K562 (cell line): ENCODE data around the gene G6PD. TPM values are rescaled to one million over a fixed set of nuclear protein-coding genes. Genes with fewer than 3 reads are reported as not detected.
"Not testable (repeated sequence)": the region's sequence is repeated elsewhere in the genome, so short reads cannot be mapped to it uniquely, and the experiment has no call there.

Source experiments
- ATAC-seq: fragments of 200-7000 bp; cut with Tn5 transposase; 3 replicates; pipeline ENCODE4 v1.9.1; 2020; ENCODE audit warnings: moderate library complexity
- BruUV-seq: library from RNA; stranded (reverse); fragments of 400-500 nt; replicated peaks from 2 replicates; lab custom pipeline; 2021; lab: Mats Ljungman, UMichigan
- CTCF ChIA-PET: fragments of 300-600 bp; formaldehyde crosslinking; extraction: SDS; loops from one replicate; lab custom pipeline; 2021; ENCODE audit warnings: low intra/inter-chr PET ratio; lab: Yijun Ruan, JAX
- POLR2A ChIA-PET: fragments of 300-600, 350-650 bp; sonication (Branson Sonifier 250); formaldehyde crosslinking; extraction: SDS; loops from one replicate; lab custom pipeline; 2021; ENCODE audit warnings: antibody characterized with exemption, inconsistent platforms; lab: Yijun Ruan, JAX
- DNase-seq, 4 experiments: peaks; one replicate each; pipeline versions ENCODE4 v3.0.0 to v3.0.0-alpha.2; 2011 to 2018; ENCODE audit warnings: low spot score in 3 of 4, mixed read lengths in 3 of 4; ENCODE audit errors: extremely low read depth in 1 of 4
- FAIRE-seq: peaks from 2 replicates; lab custom pipeline; 2011; peaks lifted over from hg19 to GRCh38; lab: Jason Lieb, UNC
- H2AFZ ChIP-seq: 2 replicates; pipeline ENCODE4 v1.6.0; 2011; ENCODE audit warnings: low read depth, low read length, control low read depth, inconsistent platforms
- H3K27ac ChIP-seq: fragments of 200-600 bp; 3 replicates; pipeline ENCODE4 v1.8.0; 2011; ENCODE audit warnings: low read depth, mild to moderate bottlenecking, control low read depth, inconsistent platforms, low read length, moderate library complexity, mixed read lengths; ENCODE audit errors: extremely low read depth
- H3K27me3 ChIP-seq, 2 experiments: fragments of 300-600 bp in 1 of 2; 2 replicates in 1 of 2; 3 replicates in 1 of 2; pipeline versions ENCODE4 v1.6.0 to v1.8.0; 2011; ENCODE audit warnings: inconsistent platforms in 2 of 2, low read length in 2 of 2, mild to moderate bottlenecking in 1 of 2, mixed read lengths in 1 of 2, moderate library complexity in 1 of 2; ENCODE audit not compliant: control insufficient read depth in 2 of 2, insufficient read depth in 2 of 2
- H3K36me3 ChIP-seq: fragments of 300-600 bp; 3 replicates; pipeline ENCODE4 v1.8.0; 2011; ENCODE audit warnings: mild to moderate bottlenecking, low read length, inconsistent platforms; ENCODE audit not compliant: control insufficient read depth, insufficient read depth
- H3K4me1 ChIP-seq, 2 experiments: fragments of 200-600 bp in 1 of 2; replicated peaks in 1 of 2; 2 replicates in 1 of 2; 3 replicates in 1 of 2; pipeline versions ENCODE4 v1.5.1 to v1.8.0; 2011; ENCODE audit warnings: inconsistent platforms in 2 of 2, low read length in 2 of 2, mild to moderate bottlenecking in 1 of 2, mixed read lengths in 1 of 2, moderate library complexity in 1 of 2; ENCODE audit not compliant: control insufficient read depth in 2 of 2, insufficient read depth in 2 of 2
- H3K4me2 ChIP-seq: 2 replicates; pipeline ENCODE4 v1.6.1; 2011; ENCODE audit warnings: low read length, control low read depth, inconsistent platforms, mixed read lengths; ENCODE audit not compliant: insufficient read depth
- H3K4me3 ChIP-seq: fragments of 200-600 bp; sonication (generic), shearing (Covaris generic); 2 replicates; pipeline ENCODE4 v1.5.1; 2016; ENCODE audit warnings: control low read depth, inconsistent platforms
- H3K79me2 ChIP-seq: fragments of 200-600 bp; 3 replicates; pipeline ENCODE4 v1.8.0; 2011; ENCODE audit warnings: low read length, inconsistent platforms; ENCODE audit not compliant: control insufficient read depth, insufficient read depth
- H3K9ac ChIP-seq, 2 experiments: 2 replicates each; pipeline versions ENCODE4 v1.6.0 to v1.6.1; 2011; ENCODE audit warnings: low read depth in 2 of 2, low read length in 2 of 2, control low read depth in 1 of 2, inconsistent platforms in 1 of 2, mild to moderate bottlenecking in 1 of 2, mixed read lengths in 1 of 2; ENCODE audit not compliant: insufficient read depth in 1 of 2
- H3K9me1 ChIP-seq: one replicate; pipeline ENCODE4 v1.6.0; 2011; ENCODE audit warnings: inconsistent platforms, mild to moderate bottlenecking, low read length, moderate library complexity; ENCODE audit not compliant: control insufficient read depth, insufficient read depth
- H3K9me3 ChIP-seq: replicated peaks from 2 replicates; pipeline ENCODE4 v1.5.1; 2011; ENCODE audit warnings: low read depth, low read length, inconsistent platforms; ENCODE audit not compliant: control insufficient read depth, insufficient read depth
- H4K20me1 ChIP-seq: replicated peaks from 2 replicates; pipeline ENCODE4 v1.6.1; 2011; ENCODE audit warnings: low read length, inconsistent platforms, mixed read lengths; ENCODE audit not compliant: control insufficient read depth, insufficient read depth
- POLR2G ChIP-seq: fragments of 200-400 bp; formaldehyde crosslinking; IDR thresholded peaks from 2 replicates; pipeline ENCODE4 v1.6.1; 2017; ENCODE audit warnings: low read depth, mild to moderate bottlenecking, antibody characterized with exemption, low read length, moderate library complexity
- WGBS: fragments of 100-300 bp; shearing (Covaris generic); methylation state at CpG from one replicate; pipeline ENCODE4 v1.1.6; 2016; ENCODE audit warnings: low coverage, mixed read lengths; ENCODE audit not compliant: insufficient coverage; ENCODE audit errors: missing lambda C conversion rate; 5-methylcytosine and 5-hydroxymethylcytosine counted together
- in situ Hi-C: fragments of 300-500 bp; cut with MboI; formaldehyde crosslinking; loops from 4 replicates; pipeline ENCODE4 v1.15.0; 2018; ENCODE audit warnings: inconsistent platforms, mixed read lengths
- intact Hi-C: fragments of 100-400 bp; cut with micrococcal nuclease; formaldehyde crosslinking; loops from 2 replicates; pipeline ENCODE4 v1.14.2; 2022
- polyA plus RNA-seq, 8 experiments: library from polyadenylated mRNA; depleted of rRNA in 4 of 8; stranded (reverse) in 5 of 8; unstranded in 3 of 8; fragments of >200 nt; fragmentation: Nextera tagmentation in 2 of 8; fragmentation: Illumina TruSeq in 1 of 8; extraction: Ambion mirVana in 2 of 8; extraction: Trizol in 1 of 8; gene quantifications; 2 replicates each; pipeline versions ENCODE4 v1.2.1 to v1.2.3, GENCODE V29; 2011 to 2014; ENCODE audit warnings: inconsistent platforms in 1 of 8, missing spikeins in 1 of 8
- total RNA-seq, 7 experiments: library from RNA; depleted of rRNA in 6 of 7; stranded (reverse); fragments of >200 nt in 6 of 7; fragmentation: Illumina TruSeq in 2 of 7; extraction: Trizol in 2 of 7; gene quantifications; 2 replicates each; pipeline versions ENCODE4 v1.2.1 to v1.2.3, GENCODE V29; 2011 to 2021; ENCODE audit warnings: low replicate concordance in 1 of 7

The G6PD gene
- total and polyA plus RNA-seq, 9 of the 15 experiments (the other 6 are each of a cell fraction or from before 2014, with no cell fraction given) = 2.9 to 222 (median 66.4) TPM

DNA sequence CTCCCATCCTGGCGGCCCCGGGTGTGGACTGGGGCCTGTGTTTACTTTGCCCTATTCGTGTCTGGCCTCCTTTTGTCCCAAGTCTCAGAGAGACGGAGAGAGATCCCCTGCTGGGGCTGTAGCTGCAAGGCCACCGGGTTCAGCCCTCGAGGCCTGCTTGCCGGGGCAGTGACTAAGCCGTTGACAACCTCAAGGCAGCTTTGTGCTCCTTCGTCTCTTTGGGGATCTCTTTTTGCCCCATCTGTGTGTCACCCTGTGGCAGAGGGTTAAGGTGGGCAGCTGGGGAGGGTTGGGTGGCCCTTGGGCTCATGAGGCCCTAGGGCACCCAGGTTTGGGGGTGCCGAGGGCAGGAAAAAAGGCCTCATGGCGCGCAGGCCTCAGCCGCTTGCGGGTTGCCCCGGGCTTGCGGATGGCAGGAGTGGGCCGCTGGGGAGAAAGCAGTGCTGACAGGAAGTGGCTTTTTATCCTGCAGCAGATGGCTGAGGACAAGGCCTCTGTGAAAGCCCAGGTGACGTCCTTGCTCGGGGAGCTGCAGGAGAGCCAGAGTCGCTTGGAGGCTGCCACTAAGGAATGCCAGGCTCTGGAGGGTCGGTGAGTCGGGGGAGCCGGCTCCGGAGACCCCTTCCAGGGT is 11.5 kb upstream of the G6PD start:
- FAIRE-seq, ATAC-seq, H4K20me1 ChIP-seq, H3K27me3 ChIP-seq, intact Hi-C loops, H3K9me3 ChIP-seq, H3K4me2 ChIP-seq, H3K9me1 ChIP-seq, DNase-seq, H3K4me1 ChIP-seq, H3K4me3 ChIP-seq, H3K9ac ChIP-seq, H2AFZ ChIP-seq, H3K27ac ChIP-seq, POLR2A ChIA-PET, CTCF ChIA-PET, BruUV-seq, in situ Hi-C loops: not testable (repeated sequence)
- 59% methylated on average over 4 of the region's 24 CpGs for WGBS
- Histone ChIP-seq H3K79me2 (peaks cover 18% of the 10 kb centered on the region), H3K36me3 (peaks cover 20% of the 10 kb centered on the region; the same call in 2 of the 3 replicates)

DNA sequence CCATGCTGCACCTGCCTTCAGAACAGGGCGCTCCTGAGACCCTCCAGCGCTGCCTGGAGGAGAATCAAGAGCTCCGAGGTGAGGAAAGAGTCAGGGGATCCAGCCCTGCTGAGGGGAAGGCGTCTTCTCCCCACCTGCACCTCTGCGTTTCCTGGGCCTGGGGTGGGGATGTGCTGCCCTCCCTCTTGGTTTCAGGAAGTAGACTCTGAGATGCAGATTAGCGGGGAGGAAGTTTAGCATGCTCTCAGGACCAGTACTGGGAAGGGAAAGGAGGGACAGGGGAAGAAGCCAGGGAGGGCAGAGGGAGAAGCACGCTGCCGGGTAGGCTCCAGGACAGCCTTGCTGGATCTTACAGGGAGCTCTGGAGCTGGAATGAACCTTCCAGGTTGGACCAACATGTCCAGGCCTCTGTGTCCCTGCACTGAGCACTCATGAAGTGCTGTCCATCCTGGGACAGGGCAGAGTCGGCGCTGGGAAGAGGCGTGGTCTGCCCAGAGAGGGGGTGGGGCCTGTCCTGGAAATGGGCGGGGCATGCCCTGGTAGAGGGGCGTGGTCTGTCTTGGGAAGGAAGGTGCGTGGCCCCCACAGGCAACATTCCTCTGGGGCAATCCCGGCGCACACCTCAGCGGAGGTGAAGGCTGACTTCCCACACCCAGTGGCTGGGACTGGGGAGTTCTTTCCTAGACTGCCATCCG is 5.6 kb upstream of the G6PD start:
- ATAC-seq (peak; percentile 87), FAIRE-seq (peak; percentile 99)
- CTCF ChIA-PET, H3K4me2 ChIP-seq, H3K9me1 ChIP-seq, H3K4me3 ChIP-seq, H3K9me3 ChIP-seq, POLR2A ChIA-PET, BruUV-seq, H2AFZ ChIP-seq, in situ Hi-C loops, H3K27me3 ChIP-seq, intact Hi-C loops, H3K27ac ChIP-seq, DNase-seq: not testable (repeated sequence)
- H4K20me1 ChIP-seq = 0 out of 2 replicates have a peak, but pooled peaks cover 17% of the 10 kb centered on the region
- peaks cover 69% of the 10 kb centered on the region for H3K79me2 ChIP-seq
- peak overlapping the region in 1 of 2 experiments; percentile 68; a peak in 1 of 4 replicates for H3K9ac ChIP-seq
- H3K4me1 ChIP-seq = peaks cover 16 to 17% of the 10 kb centered on the region in 2 experiments; a peak in 4 of 5 replicates
- H3K36me3 ChIP-seq = peaks cover 50% of the 10 kb centered on the region; the same call in 2 of the 3 replicates
- 72% methylated on average over 6 of the region's 18 CpGs for WGBS
- TF ChIP-seq POLR2G = 0 out of 2 replicates have a peak, but pooled peaks have one; percentile 16
